Mucosa of descending colon (tissue), 3 donors: ENCODE results near the gene DSCAML1. TPM values are rescaled to one million over a fixed set of nuclear protein-coding genes. Genes with fewer than 3 reads are reported as not detected.

ENCODE experiments used
- ATAC-seq: fragments of 200-7000 bp; cut with Tn5 transposase; one replicate; pipeline ENCODE4 v1.9.1; 2020; ENCODE audit warnings: mild to moderate bottlenecking, moderate library complexity
- DNase-seq, 3 donors: peaks; one replicate each; pipeline ENCODE4 v3.0.0-alpha.2; 2020
- H3K36me3 ChIP-seq: fragments of 200-600 bp; one replicate; pipeline ENCODE4 v1.8.0; 2021; ENCODE audit warnings: low read depth, mild to moderate bottlenecking
- H3K4me1 ChIP-seq: fragments of 200-600 bp; one replicate; pipeline ENCODE4 v1.8.0; 2021; ENCODE audit warnings: low read depth, mild to moderate bottlenecking
- H3K4me3 ChIP-seq: fragments of 200-600 bp; one replicate; pipeline ENCODE4 v1.8.0; 2021; ENCODE audit warnings: mild to moderate bottlenecking
- H3K9me3 ChIP-seq: fragments of 200-600 bp; one replicate; pipeline ENCODE4 v1.8.0; 2021; ENCODE audit warnings: mild to moderate bottlenecking
- intact Hi-C, 2 donors: fragments of 100-400 bp; cut with DNase I in 1 of 2; cut with micrococcal nuclease in 1 of 2; formaldehyde crosslinking; loops; one replicate each; pipeline versions ENCODE4 v1.11.0 to v1.11.1; 2022; cut with DNase I, micrococcal nuclease
- total RNA-seq, 3 donors: library from RNA; stranded (reverse); fragmentation: NEBNext Ultra II Directional in 2 of 3; extraction: Animal tissue kit (Norgen Biotek cat#: 25700) in 2 of 3; gene quantifications; one replicate each; pipeline versions ENCODE4 v1.2.1 to v1.2.4, GENCODE V29; 2021 to 2023
- TF ChIP-seq, protein P1 (sequence below): fragments of 200-600 bp; IDR thresholded peaks from one replicate; pipeline ENCODE4 v1.8.0; 2022; ENCODE audit warnings: antibody characterized with exemption, mild to moderate bottlenecking
- donor health status: DM: no; HTN: no; CAD: no; lungs with moderate emphysema.
- donor health status: DM: no; HTN: no; CAD: no.
- donor health status: DM: no; HTN: yes; CAD: no.

Gene DSCAML1
- total RNA-seq, 3 donors from 2014 or later = 5.0 to 5.5 (median 5.3) TPM

DNA sequence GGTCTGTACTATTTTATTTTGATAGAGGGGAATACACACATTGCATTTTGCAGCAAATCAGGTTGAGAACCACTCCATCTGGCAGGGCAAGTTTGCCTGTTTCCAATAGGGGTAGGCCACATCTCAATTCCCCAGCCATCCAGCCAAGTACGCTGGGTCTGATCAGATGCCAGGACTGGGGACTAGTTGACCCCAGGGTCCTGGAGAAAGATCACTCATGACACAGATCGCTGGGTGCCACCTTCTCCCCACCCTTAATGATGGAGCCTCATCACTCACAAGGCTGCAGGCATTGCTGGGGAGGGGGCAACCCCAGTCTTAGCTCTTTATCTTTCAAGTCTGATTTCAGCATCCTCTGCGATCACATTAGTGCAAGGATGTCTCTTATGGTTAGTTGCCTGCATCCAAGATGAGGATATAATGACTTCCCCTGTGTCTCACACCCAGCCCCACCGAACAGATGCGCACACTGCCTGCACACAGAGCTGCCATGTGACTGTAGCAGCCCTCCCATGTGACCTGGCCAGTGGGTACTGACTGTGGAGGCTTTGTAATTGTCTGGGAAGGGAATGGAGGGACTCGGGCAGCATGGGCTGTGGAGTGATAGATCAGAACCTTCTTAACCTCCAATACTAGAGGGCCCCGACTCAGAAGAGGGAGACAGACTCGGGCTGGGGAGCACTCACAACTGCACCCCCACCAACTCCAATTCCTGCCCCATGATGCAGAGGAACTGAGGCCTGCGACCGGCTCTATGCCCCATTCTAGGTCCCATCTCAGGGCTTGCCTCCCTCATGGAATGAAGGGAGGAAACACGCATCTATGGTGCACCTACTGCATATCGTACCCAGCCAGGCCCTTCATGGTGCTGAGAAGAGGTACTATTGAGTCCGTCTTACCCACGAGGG, 155.8 kb downstream of the DSCAML1 start:
- DNase-seq = no peak

DNA sequence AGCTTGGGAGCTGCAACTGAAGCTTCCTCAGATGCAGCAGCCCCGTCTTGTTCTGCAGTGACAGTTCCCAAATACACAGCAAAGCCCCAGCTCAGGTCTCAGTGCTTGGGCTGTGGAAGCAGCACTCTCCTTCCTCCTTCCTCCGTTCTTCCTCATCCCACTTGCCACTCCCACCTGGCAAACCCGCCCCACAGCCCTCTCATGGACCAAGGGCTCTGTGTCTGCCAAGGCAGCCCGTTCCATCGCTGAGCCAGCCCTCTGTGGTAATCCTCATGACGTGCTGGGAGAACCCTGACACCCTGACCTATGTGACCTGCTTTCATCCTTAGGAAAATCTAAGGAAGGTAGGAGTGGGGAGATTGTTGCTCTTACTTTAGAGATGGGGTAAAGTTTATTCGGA, 157.0 kb downstream of the DSCAML1 start:
- ATAC-seq (no peak), DNase-seq (peak in 1 of 3 donors; percentile 10)
- H3K4me3 ChIP-seq = no peak overlapping the region
- no peaks in the 10 kb centered on the region for H3K4me1 ChIP-seq
- TF ChIP-seq, protein P1, sequence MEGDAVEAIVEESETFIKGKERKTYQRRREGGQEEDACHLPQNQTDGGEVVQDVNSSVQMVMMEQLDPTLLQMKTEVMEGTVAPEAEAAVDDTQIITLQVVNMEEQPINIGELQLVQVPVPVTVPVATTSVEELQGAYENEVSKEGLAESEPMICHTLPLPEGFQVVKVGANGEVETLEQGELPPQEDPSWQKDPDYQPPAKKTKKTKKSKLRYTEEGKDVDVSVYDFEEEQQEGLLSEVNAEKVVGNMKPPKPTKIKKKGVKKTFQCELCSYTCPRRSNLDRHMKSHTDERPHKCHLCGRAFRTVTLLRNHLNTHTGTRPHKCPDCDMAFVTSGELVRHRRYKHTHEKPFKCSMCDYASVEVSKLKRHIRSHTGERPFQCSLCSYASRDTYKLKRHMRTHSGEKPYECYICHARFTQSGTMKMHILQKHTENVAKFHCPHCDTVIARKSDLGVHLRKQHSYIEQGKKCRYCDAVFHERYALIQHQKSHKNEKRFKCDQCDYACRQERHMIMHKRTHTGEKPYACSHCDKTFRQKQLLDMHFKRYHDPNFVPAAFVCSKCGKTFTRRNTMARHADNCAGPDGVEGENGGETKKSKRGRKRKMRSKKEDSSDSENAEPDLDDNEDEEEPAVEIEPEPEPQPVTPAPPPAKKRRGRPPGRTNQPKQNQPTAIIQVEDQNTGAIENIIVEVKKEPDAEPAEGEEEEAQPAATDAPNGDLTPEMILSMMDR = no peak
- no peaks in the 10 kb centered on the region for H3K36me3 ChIP-seq
- no peaks in the 10 kb centered on the region for H3K9me3 ChIP-seq
- intact Hi-C loops = no loop called here

More for the DNA sequence above, 155.8 kb downstream of the DSCAML1 start:
- TF ChIP-seq, protein P1 = no peak
- no peaks in the 10 kb centered on the region for H3K36me3 ChIP-seq
- no peak overlapping the region for H3K4me3 ChIP-seq
- H3K9me3 ChIP-seq = no peaks in the 10 kb centered on the region
- intact Hi-C loops = no loop called here
- no peaks in the 10 kb centered on the region for H3K4me1 ChIP-seq
- ATAC-seq = no peak

DNA sequence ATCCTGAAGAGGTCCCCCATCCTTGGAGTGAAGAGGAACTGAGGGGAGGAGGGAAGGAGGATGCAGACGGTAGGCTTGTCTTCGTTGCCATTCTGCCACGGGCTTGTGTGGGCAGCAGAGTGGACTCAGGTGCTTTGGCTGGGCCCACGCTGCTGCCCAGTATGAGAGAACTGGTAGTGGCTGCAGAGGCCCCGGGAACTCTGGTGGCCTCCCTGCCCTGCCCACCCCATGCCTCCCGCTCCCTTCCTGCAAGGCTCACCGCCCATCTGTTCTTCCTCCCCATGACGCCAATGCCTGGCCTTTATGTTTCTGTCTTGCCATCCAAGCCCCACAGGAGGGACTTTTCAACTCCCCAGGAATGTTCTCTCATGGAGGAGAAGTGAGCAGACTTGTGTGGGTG, 157.4 kb downstream of the DSCAML1 start:
- H3K4me3 ChIP-seq = no peak overlapping the region
- no peak for ATAC-seq
- no peaks in the 10 kb centered on the region for H3K4me1 ChIP-seq
- intact Hi-C loops = no loop called here
- H3K9me3 ChIP-seq = no peaks in the 10 kb centered on the region
- peak in 1 of 3 donors; percentile 3 for DNase-seq
- no peaks in the 10 kb centered on the region for H3K36me3 ChIP-seq
- TF ChIP-seq, protein P1 = no peak

- peak; percentile 29 for ATAC-seq
- H3K36me3 ChIP-seq = no peaks in the 10 kb centered on the region
- intact Hi-C loops = no loop called here
- DNase-seq = peak in 1 of 3 donors; percentile 14
- TF ChIP-seq, protein P1 = no peak
- H3K4me3 ChIP-seq = no peak overlapping the region
- no peaks in the 10 kb centered on the region for H3K4me1 ChIP-seq
- no peaks in the 10 kb centered on the region for H3K9me3 ChIP-seq
These were observed 158.0 kb downstream of the DSCAML1 start for GRCh38 chr11:117638911-117639543.

DNA sequence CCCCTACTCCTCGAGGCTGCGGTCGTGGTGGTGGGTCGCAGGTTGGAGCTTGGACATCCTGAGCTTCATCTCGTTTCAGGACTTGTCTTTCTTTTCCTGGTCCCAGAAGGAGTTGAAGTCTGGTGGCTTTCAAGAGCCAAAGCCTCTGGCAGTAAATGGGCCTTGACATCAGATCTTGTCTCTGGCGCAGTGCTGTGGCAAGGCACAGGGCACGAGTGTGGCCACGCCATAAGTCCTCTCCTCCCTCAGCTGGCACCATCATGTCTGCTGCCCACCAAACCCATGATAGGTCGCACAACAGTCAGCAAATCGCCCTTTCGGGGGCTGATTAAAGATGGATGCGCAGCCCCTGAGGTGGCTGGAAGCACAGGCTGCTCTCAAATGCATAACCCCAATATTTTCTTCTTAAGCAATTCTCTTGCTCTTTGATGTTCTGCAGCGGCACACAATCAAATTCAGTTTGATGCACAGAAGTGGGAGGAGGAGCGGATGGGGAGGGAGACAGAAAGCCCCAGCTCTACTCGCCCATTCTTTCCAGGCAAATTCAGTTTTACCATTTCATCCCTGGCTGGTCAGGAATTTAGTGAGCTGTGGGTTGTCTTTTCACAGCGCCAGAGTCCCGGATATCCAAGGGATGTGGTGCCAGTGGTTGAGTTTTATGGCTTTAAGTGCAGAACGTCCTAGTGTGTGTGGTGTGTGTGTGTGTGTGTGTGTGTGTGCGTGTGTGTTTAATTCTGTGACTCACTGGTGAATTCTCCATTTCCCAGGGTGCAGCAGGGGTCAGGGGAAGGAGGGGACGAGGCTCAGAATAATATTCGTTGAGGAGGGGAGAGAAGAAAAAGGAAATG, 162.0 kb downstream of the DSCAML1 start:
- Histone ChIP-seq H3K4me3 (no peak overlapping the region), H3K36me3 (no peaks in the 10 kb centered on the region), H3K9me3 (no peaks in the 10 kb centered on the region), H3K4me1 (no peaks in the 10 kb centered on the region)
- TF ChIP-seq, protein P1 = no peak
- peak; percentile 43 for ATAC-seq
- intact Hi-C loops = no loop called here
- DNase-seq = no peak
